Peyer's patch (tissue), 4 donors: ENCODE data around the gene WDR72. TPM values are rescaled to one million over a fixed set of nuclear protein-coding genes. Genes with fewer than 3 reads are reported as not detected.

Experiments
- DNase-seq, 3 donors: peaks; one replicate each; pipeline ENCODE4 v3.0.0-alpha.2; 2017 to 2019
- H3K27ac ChIP-seq, 4 donors: fragments of 200-600 bp; sonication (generic); one replicate each; pipeline ENCODE4 v1.5.1; 2016 to 2019
- H3K27me3 ChIP-seq, 2 donors: fragments of 200-600 bp; sonication (generic); one replicate each; pipeline ENCODE4 v1.5.1; 2019
- H3K36me3 ChIP-seq, 3 donors: fragments of 200-600 bp; sonication (generic); one replicate each; pipeline ENCODE4 v1.5.1; 2016 to 2019
- H3K4me1 ChIP-seq, 4 donors: fragments of 200-600 bp; sonication (generic); one replicate each; pipeline ENCODE4 v1.5.1; 2016 to 2019
- H3K4me3 ChIP-seq, 4 donors: fragments of 200-600 bp; sonication (generic); 1 replicate in 3 of 4; 2 replicates in 1 of 4; pipeline ENCODE4 v1.5.1; 2016 to 2019; ENCODE audit warnings: mild to moderate bottlenecking in 1 of 4
- H3K9me3 ChIP-seq, 4 donors: fragments of 200-600 bp; sonication (generic); one replicate each; pipeline ENCODE4 v1.5.1; 2016 to 2019; ENCODE audit warnings: mild to moderate bottlenecking in 1 of 4
- CTCF ChIP-seq, 6 experiments: fragments of 450-650 bp in 4 of 6; fragments of 200-600 bp in 2 of 6; sonication (generic) in 1 of 6; IDR thresholded peaks; one replicate each; pipeline ENCODE4 v1.5.1; 2017 to 2019; ENCODE audit warnings: antibody characterized with exemption in 6 of 6, mild to moderate bottlenecking in 3 of 6, moderate library complexity in 1 of 6
- POLR2A ChIP-seq, 2 donors: fragments of 450-650 bp; IDR thresholded peaks; one replicate each; pipeline ENCODE4 v1.5.1; 2017; ENCODE audit warnings: antibody characterized with exemption in 2 of 2, mild to moderate bottlenecking in 2 of 2, moderate library complexity in 2 of 2
- total RNA-seq, 4 donors: library from RNA; depleted of rRNA; stranded (reverse); fragments of >200 nt; gene quantifications; one replicate each; pipeline ENCODE4 v1.1.0, GENCODE V29; 2016

WDR72 gene
- total RNA-seq, 4 donors from 2014 or later, result not detected

GRCh38 chr15:53477981-53478766 is 281.3 kb downstream of the WDR72 start:
- H3K4me3 ChIP-seq, result no peak overlapping the region
- no peaks in the 10 kb centered on the region for H3K9me3 ChIP-seq
- no peak for TF ChIP-seq CTCF (IDR thresholded peaks at IDR 0.05)
- H3K27ac ChIP-seq, result no peak overlapping the region
- H3K36me3 ChIP-seq, result no peaks in the 10 kb centered on the region
- H3K27me3 ChIP-seq, result no peaks in the 10 kb centered on the region
- no peak for DNase-seq
- H3K4me1 ChIP-seq, result no peaks in the 10 kb centered on the region

GRCh38 chr15:53473886-53474285 is 285.6 kb downstream of the WDR72 start:
- H3K27me3 ChIP-seq, result no peaks in the 10 kb centered on the region
- no peaks in the 10 kb centered on the region for H3K9me3 ChIP-seq
- H3K27ac ChIP-seq, result no peak overlapping the region
- H3K36me3 ChIP-seq, result no peaks in the 10 kb centered on the region
- TF ChIP-seq POLR2A (IDR thresholded peaks at IDR 0.05) (no peak), CTCF (IDR thresholded peaks at IDR 0.05) (no peak)
- H3K4me3 ChIP-seq, result no peak overlapping the region
- no peaks in the 10 kb centered on the region for H3K4me1 ChIP-seq
- no peak for DNase-seq

- no peaks in the 10 kb centered on the region for H3K27me3 ChIP-seq
- H3K27ac ChIP-seq, result no peak overlapping the region
- no peak for DNase-seq
- H3K9me3 ChIP-seq, result no peaks in the 10 kb centered on the region
- no peak overlapping the region for H3K4me3 ChIP-seq
- no peaks in the 10 kb centered on the region for H3K4me1 ChIP-seq
- H3K36me3 ChIP-seq, result no peaks in the 10 kb centered on the region
- no peak for TF ChIP-seq POLR2A (IDR thresholded peaks at IDR 0.05)
- TF ChIP-seq CTCF (IDR thresholded peaks at IDR 0.05), result no peak
Measured at GRCh38 chr15:53473435-53473834, 286.0 kb downstream of the WDR72 start.

GRCh38 chr15:53472883-53473282 is 286.6 kb downstream of the WDR72 start:
- TF ChIP-seq CTCF (IDR thresholded peaks at IDR 0.05), result no peak
- TF ChIP-seq POLR2A (IDR thresholded peaks at IDR 0.05), result no peak
- no peaks in the 10 kb centered on the region for H3K36me3 ChIP-seq
- H3K4me3 ChIP-seq, result no peak overlapping the region
- no peak for DNase-seq
- H3K4me1 ChIP-seq, result no peaks in the 10 kb centered on the region
- no peaks in the 10 kb centered on the region for H3K9me3 ChIP-seq
- H3K27me3 ChIP-seq, result no peaks in the 10 kb centered on the region
- no peak overlapping the region for H3K27ac ChIP-seq

- Histone ChIP-seq H3K9me3 (no peaks in the 10 kb centered on the region), H3K4me3 (no peak overlapping the region), H3K4me1 (no peaks in the 10 kb centered on the region), H3K36me3 (no peaks in the 10 kb centered on the region), H3K27ac (no peak overlapping the region), H3K27me3 (no peaks in the 10 kb centered on the region)
- no peak for DNase-seq
- TF ChIP-seq CTCF (IDR thresholded peaks at IDR 0.05) (no peak), POLR2A (IDR thresholded peaks at IDR 0.05) (no peak)
Measured at GRCh38 chr15:53472210-53472609, 287.3 kb downstream of the WDR72 start.
